ENCODE measurements around the gene TTYH2.

TTYH2 gene

DNA sequence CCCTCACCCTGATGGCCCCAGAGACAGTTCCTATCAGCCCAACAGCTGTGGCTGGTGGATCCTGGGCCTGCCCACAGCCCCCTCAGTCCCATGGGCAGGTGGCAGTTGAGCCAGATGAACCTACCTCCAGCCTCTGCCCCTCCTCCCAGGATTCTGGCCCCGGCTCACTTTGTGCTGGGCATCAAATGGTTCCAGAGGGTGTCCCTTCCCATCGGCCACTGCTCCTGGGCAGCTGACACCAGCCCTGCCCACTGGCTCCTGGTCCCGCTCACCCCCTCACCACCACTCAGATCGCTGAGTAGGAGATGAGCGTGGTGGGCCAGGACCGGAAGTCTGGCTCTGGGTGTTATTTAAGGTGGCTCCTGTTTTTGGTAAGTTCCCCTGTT is 2.0 kb downstream of the TTYH2 start:
- no peak for DNase-seq (ENCODE audit: low read depth)

DNA sequence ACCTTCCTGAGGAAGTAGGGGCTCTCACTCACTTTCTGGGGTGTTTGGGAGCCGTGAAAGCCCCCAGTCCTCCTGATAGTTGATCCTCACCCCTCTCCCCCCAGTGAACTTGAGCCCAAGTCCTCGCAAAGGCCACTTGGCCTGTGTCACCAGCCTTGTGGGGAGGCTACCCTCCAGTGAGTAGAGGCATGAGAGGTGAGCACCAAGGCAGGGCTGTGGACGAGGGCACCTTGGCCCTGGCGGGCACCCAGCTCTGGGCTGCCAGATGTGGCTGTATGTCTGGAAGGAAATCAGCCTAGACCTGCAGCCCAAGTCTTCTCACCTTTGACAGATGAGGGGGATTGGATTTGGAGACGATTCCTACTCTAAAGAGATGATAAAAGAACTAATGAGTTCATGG is 3.1 kb downstream of the TTYH2 start:
- DNase-seq (ENCODE audit: low read depth): no peak

DNA sequence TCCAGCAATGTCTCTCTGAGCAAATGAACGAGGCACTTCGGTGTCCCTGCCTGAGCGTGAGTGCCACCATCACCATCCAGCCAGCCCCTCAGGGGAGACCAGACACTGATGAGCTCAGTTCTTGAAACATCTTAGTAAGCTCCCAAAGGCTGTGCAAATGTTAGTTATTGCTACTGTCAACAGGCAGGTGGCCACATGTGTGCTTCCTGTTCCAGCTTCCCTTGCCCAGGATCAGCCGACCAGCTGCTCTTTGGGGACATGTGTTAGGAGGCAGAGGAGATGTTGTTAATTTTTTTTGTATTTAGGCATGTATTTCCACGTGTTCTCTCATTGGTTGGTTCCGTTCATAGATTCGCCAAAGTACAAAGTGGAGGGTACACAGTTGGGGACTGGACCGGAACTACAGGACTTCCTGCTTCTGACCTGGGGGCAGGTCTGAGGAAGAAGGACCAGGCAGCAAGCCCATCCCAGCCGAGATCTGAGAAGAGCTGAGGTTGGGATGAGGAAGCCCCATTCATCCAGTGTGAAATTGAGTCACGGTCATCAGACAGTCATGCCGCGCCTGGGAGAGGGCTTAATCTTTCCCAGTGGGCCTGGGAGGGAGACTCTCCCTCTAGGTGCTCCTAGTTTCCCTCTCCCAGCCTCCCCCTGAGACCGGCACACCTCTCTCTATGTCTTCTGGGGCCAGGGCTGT is 3.8 kb downstream of the TTYH2 start:
- DNase-seq (ENCODE audit: low read depth): no peak

DNA sequence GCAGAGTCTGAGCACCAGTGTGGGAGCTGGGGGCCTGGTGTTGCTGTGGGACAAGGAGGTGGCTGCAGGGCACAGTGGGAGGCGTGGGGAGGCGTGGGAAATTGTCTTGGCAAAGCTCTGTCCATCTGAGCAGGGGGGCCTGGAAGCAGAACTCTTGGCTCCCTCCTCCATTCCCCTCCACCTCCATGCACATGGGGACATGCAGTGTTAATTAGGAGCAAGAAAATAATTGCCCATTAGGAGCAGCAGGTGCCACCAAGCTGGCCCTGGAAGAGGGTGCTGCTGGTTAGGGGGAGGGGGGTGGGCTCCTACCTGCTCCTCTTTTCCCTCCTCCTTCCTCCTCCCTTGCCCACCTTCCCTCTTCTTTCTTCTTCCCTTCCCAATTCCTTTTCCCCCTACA is 4.5 kb downstream of the TTYH2 start:
- no peak for DNase-seq (ENCODE audit: low read depth)

DNA sequence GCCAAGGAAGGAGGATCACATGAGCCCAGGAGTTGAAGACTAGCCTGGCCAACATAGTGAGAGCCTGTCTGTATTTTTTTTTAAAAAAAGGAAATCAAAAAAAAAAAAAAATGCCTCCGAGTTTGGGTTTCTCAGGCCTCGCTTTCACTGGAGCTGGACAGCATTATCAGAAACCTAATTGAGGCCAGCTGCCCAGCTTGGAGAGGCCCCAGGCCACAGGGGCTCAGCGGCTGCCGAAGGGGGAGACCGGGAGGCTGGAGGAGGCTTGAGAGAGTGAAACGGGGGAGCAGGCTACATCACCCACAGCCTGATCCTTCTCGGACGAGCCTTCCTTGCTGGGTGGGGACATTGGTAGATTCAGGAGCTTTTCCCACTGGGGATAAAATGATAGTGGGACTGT is 5.1 kb downstream of the TTYH2 start:
- DNase-seq (ENCODE audit: low read depth): no peak

DNA sequence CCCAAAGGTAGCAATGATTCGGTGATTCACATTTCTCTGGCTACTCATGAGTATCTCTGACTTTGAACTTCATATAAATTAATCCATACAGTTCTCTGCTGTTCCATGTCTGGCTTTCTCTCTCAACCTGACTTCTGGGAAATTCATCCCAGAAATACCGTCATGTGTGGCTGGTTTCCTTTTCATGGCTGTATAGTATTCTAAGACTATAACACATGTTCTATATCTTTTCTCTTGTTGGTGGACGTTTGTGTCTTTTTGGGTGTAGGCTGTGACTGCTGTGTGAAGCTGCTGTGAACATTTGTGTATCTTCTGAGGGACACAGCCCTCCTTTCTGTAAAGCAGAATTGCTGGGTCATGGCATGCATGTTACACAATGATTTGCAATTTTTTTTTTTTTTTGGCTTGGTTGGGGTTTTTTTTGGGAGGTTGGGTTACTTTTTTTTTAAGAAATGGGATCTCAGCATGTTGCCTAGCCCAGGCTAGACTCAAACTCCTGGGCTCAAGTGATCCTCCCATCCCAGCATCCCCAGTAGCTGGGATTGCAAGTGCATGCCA is 6.3 kb downstream of the TTYH2 start:
- DNase-seq (ENCODE audit: low read depth): no peak

DNA sequence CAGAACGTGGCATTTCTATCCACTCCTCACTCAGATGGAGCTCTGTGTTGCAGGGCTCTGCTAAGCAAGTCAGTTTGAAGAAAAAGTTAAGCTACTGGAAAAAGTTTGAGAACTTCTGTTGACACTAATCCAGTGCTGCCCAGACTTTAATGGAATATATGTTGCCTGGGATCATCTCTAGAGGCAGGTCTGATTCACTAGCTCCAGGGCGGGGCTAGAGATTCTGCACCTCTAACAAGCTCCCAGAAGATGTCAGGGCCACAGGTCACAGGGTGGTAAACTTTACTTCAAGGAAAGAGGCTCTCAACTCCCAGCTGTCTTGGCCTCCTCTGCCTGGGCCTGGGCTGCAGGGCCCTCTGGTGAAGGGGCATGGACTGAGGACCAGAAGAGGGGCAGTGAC is 6.8 kb downstream of the TTYH2 start:
- DNase-seq (ENCODE audit: low read depth): no peak

DNA sequence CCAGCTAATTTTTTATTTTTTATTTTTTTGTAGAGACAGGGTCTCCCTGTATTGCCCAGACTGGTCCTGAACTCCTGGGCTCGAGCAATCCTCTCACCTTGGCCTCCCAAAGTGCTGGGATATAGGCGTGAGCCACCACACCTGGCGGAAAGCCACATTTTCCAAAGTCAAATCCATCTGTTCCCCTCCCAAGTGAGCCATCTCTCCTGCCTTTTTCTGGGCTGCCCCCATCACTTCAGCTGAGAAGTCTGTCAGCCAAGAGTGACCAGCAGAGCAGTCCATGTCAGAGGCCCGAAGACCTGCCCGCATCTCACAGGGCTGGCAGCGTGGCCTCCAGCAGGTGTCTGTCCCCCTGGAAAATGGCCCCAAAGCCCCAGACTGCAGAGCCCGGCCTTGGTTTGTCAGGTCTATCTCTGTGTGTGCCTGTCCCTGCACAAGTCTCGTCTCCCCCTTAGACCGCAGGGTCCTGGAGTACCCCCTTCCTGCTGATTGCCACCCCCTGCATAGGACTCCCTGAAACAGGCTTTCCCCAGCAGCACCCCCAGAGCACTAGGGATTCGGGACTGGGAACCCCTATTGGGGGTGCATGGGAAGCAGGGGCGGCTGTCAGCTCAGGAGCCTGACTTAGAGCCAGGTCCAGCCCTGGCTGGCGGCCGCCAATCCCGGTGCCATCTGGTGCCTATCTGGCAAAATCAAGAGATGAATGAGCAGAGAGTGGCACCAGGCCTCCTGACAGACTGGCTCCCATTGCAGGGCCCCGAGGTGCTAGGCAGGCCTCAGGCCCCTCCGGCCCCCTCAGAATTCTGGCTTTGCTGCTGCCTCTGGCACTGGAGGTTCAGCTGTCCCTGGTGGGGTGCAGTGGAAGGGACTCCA is 7.8 kb downstream of the TTYH2 start:
- no peak for DNase-seq (ENCODE audit: low read depth)

DNA sequence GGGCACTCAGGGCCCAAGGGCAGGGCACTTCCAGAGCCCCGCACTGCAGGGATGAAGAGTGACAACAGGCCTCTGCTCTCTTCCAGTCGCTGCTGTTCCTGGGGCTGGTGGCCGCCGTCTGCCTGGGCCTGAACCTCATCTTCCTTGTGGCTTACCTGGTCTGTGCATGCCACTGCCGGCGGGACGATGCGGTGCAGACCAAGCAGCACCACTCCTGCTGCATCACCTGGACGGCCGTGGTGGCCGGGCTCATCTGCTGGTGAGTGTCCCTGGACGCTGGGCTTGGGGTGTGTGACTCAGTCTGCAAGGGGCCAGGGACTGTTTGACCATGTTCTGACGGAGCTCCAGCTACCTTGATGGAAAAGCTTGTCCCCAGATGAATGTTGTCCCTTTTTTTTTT is 9.0 kb downstream of the TTYH2 start:
- no peak for DNase-seq (ENCODE audit: low read depth)

DNA sequence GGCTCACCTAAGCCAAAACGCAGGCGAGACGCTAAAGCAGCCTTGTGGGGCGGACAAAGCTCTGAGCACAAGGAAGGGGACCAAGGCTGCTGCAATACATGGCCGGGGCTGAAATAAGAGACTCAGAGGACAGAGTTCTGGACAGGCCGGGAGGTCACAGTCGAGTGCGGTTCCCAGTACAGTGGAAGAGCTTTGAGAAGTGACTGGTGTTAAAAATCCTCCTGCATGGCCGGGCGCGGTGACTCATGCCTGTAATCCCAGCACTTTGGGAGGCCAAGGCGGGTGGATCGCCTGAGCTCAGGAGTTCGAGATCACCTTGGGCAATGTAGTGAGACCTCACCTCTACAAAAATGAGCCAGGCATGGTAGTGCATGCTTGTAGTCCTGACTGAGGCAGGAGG is 10.5 kb downstream of the TTYH2 start:
- DNase-seq (ENCODE audit: low read depth): no peak

DNA sequence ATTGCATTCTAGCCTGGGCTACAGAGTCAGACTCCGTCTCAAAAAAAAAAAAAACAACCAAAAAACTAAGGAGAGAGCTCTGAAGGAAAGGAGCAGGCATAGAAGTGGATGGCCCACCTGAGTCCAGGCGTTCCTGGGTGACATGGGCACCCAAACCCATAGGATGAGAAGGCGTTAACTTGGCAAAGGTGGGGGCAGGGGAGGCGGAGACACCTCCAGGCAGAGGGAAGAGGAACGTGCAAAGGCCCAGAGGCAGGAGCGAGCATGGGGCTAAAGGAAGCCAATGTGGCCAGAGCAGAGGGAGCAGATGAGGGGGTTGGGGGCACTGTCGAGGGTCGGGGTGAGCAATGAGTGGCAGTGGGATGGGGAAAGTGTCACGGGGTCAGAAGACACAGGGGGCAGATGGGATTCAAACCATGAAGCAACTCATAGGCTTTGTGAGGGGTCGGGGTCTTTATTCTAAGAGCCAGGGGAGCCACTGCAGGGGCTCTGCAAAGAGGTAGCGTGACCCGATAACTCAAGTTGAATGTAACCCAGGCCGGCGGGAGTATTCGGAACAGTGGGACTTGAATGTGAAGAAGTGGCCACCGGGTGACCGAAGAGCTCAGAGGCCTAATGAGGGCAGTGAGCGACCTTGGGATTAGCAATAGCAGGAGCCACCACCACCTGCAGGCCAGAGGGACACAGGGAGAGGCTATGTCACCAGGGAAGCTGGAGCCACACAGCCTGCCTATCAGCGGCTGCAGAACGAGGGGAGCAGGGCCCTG is 11.8 kb downstream of the TTYH2 start:
- no peak for DNase-seq (ENCODE audit: low read depth)

DNA sequence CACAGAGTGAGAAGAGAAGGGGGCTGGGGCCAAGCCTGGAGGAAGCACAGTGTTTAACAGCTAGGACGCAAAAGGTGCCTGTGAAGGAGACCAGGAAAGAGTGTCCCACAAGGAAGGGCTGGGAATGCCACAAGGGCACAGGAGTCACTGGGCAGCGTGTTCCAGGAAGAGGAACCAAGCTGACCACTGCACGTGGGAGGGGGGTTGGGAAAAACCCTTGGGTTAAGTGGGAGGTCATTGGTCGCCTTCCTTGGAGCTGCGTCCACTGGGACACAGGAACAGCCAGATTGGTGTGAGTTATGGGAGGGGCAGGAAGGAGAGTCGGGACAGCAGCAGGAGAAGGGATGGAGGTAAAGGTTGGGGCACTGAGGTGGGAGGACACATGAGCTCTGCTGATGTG is 12.9 kb downstream of the TTYH2 start:
- no peak for DNase-seq (ENCODE audit: low read depth)

DNA sequence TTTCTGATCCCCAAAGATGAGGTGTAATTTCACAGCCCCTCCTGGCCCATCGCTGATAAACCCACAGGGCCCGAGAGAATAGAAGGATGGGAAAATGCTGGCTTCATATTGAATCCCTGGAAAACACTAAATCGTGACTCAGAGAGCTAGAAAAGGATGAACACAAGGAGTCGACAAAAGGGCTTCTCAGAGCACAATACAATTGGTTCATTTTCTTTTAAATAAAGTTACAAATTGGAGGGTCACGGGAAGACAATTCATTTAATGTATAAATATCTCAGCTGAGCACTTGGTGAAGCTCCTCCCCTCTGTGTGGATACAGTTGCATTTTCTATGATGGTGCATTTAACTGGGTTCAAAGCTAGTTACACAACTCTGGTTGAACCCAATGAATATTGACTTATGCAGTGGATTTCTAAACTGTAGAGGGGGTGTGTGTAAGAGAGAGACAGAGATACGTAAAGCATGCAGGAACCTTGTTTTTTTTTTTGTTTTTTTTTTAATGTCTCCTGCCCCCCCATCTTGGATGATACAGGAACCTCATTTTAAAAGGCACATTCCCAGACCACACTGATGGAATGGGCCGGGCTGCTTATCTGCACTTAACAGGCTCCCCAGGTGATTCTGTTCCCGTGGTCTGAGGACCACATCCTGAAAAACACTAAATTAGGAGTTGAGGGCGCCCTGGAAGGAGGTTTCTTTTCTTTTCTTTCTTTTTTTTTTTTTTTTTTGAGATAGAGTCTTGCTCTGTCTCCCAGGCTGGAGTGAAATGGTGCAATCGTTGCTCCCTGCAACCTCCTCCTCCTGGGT is 14.1 kb downstream of the TTYH2 start:
- no peak for DNase-seq (ENCODE audit: low read depth)

DNA sequence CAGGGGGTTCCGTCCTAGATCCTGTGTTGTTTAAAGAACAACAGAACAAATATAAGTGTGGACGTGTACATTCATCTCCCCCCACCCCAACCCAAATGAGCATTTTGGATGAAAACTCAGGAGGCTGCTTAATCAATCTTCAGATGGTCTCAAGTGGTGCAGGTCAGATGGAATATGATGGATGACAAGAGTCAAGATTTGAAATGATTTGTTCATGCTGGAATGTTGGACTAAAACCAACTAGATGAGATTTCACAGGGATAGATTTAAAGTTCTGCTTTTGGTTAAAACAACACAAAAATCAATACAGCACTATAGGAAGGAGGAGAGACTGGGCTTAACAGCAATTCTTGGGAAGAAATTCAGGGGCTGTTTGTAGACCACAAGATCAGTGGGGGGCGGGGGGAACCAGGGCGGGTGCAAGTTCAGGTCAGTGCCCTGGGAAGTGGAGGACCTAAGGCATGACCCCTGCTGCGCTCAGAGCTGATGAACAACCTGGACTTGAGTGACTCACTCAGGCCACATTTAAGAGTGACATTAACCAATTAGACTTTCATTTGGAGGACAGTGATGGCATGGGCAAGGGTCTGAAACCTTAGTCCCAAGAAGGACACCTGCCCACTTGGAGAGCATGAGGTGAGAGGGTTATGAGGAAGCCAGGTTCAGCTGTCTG is 15.1 kb downstream of the TTYH2 start:
- DNase-seq (ENCODE audit: low read depth): no peak

DNA sequence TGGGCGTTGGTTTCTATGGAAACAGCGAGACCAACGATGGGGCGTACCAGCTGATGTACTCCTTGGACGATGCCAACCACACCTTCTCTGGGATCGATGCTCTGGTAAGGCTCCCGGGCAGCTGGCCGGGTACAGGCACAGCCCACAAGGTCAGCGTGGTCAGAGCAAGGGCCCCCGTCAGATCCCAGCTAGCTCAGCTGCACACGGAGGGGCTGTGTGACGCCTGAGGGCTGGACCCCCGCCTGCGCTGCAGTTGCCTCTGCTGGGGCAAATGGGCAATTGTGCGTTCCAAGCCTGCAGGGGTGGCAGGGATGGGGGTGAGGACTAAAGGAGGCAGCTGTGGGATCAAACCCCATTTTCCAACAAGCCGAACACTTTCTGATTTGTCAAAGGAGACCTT is 17.5 kb downstream of the TTYH2 start:
- DNase-seq (ENCODE audit: low read depth): no peak

DNA sequence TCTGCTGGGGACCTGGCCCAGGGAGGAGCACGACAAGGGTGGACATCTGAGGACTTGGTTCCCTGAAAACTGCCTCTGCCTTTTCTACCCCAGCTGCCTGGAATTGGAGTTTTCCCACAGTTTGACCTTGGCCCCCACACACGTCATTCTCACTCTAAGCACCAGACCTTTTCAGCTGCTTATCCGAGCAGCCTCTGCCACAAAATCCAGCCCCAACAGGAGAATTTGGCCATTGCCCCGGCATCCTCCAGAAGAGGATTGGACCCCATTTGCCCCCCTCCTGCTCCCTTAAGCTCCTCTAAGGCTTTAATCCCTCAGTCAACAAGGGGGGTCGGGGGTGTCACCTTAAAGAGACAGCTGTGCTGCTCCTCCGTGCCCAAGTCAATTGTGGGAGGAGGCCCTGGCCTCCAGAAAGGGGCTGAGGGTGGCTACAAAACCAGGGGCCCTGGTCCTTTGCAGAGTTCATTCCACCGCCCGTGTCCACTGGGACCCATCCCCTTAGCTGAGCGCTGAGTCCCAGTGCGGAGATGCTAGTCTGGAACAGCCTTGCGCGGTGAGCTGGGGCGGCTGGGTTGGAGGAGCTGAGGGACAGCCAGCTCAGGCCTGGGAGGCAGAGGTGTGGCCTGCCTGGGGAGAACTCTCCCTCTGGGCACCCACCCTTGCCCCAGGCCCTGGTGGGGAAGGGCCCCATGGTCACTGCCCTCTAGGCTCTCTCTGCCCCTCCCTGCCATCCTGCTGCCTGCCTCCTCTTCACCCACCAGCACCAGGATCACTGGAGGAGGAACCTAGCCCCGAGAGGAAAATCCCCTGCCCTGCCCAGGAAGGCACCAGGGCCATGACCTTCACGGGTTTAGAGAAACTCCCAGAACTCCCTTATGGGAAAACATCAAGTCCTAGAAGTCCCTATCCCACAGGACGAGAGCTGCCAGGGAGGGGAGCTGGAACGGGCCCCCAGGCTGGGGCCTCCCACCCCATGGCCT is 18.8 kb downstream of the TTYH2 start:
- DNase-seq (ENCODE audit: low read depth): no peak

DNA sequence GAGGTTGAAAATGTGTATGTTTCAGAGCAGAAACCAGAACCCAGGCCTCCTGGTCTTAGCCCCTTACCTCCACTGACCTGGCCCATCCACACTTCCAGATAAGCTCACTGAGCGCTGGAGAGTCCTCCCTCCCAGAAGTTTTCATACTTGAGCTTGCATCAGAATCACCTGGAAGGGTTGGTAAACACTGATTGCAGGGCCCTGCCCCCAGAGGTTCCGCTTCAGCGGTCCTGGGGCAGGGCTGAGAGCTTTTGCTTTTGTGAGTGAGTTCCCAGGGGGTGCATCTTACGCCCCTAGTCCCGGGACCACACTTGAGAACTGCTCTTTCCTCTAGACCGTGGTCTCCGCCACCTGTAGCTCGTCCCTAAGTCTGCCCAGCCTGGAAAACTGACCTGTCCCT is 20.6 kb downstream of the TTYH2 start:
- no peak for DNase-seq (ENCODE audit: low read depth)

DNA sequence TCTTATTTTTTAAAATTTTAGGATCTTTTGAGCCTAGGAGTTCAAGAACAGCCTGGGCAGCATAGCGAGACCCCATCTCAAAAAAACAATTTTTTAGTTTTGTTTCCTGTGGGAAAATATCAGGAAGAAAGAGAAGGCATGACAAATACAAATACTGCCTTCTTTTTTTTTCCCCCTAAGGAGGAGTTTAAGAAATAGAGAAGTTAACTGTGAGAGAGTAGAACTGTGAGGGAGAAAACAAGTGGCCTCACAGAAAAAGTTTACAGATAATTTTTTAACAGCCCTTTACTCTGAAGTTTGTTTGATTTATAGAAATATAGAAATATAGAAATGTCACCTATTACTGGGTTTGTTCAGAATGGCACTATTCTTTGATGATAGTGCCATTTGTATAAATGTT is 21.1 kb downstream of the TTYH2 start:
- no peak for DNase-seq (ENCODE audit: low read depth)

DNA sequence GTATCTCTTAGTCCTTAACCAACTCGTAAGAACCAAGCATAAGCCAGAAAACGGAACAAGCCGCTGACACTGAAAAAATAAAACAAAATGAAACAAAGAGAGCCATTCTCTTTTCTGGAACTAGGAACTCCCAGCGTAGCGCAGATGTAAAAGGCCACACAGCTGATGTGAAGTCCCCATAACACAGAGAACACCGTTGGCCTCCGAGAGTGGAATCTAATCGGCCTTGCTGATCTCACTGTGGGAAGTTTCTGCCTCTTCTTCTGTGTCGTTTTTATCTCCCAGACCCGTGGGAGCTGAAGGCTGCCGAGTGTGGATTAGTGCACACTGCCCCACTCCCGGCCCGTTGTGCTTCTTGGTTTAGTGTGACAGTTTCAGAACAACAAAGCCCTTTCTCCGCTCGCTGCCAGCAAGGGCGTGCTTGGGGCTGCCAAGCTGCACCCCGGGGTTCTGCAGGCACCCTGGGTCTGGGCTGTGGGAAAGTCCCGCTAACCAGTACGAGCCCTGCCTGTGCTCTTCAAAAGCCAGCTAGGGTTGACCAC is 21.7 kb downstream of the TTYH2 start:
- no peak for DNase-seq (ENCODE audit: low read depth)

DNA sequence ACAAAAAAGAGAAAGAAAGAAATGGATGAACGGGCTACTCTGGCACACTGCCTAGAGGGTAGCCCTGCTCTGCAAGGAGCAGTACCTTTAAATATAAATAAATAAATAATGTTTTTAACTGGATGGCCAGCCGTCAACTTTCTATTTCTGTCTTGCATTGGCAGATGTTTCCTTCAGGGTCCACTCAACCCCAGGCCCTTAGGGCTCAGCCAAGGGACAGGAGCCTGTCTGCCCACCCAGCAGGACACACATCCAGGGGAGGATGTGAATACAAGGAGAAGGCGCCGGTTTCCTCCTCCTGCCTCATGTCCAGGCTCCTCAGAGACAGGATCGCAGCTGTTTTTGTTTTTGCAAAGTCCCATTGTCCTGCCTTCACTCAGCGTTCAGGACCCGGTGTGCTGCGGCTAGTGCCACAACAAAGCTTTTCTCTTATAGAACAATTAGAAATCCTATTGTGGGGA is 22.6 kb downstream of the TTYH2 start:
- DNase-seq (ENCODE audit: low read depth): no peak
